Gastroesophageal sphincter (tissue), 3 donors: ENCODE results near the gene FGF7.

ENCODE experiments used
- CTCF ChIP-seq, 4 experiments: fragments of 200-600 bp in 2 of 4; fragments of 450-650 bp in 2 of 4; sonication (generic) in 1 of 4; IDR thresholded peaks; one replicate each; pipeline ENCODE4 v1.5.1; 2017 to 2019; ENCODE audit warnings: antibody characterized with exemption in 4 of 4, mild to moderate bottlenecking in 2 of 4, moderate library complexity in 2 of 4
- EP300 ChIP-seq: sonication (generic); formaldehyde crosslinking; IDR thresholded peaks from one replicate; pipeline ENCODE4 v1.6.1; 2017; ENCODE audit warnings: antibody characterized with exemption, mild to moderate bottlenecking
- POLR2A ChIP-seq, 2 donors: fragments of 450-650 bp; IDR thresholded peaks; one replicate each; pipeline ENCODE4 v1.6.1; 2017; ENCODE audit warnings: antibody characterized with exemption in 2 of 2, mild to moderate bottlenecking in 2 of 2, moderate library complexity in 1 of 2
- POLR2AphosphoS5 ChIP-seq: sonication (generic); formaldehyde crosslinking; IDR thresholded peaks from one replicate; pipeline ENCODE4 v1.6.1; 2017; ENCODE audit warnings: antibody characterized with exemption

DNA sequence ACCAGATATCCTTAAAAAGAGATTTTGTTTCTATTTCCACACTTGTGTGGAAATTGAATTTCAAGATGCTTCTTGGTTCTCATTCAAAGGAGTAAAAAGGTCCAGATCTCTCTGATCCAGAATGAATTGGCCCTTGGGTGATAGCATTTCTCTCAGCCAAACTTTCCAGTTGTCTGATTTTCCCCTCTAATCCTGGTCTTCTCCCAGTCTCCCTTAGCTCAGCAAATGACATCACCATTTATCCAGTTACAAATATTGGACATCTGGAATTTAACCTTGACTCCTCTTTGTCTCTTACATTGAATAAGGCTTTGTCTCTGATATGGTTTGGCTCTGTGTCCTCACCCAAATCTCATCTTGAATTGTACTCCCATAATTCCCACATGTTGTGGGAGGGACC is 10.2 kb upstream of the FGF7 start:
- TF ChIP-seq POLR2AphosphoS5: no peak
- no peak for TF ChIP-seq CTCF (IDR thresholded peaks at IDR 0.05)
- no peak for TF ChIP-seq EP300
- no peak for TF ChIP-seq POLR2A (IDR thresholded peaks at IDR 0.05)
